ENCODE results near the gene DIP2C.

Gene DIP2C

GRCh38 chr10:510415-510881 lies 179.0 kb downstream of the DIP2C start:
- no peak for DNase-seq

GRCh38 chr10:509361-510102 lies 179.9 kb downstream of the DIP2C start:
- no peak for DNase-seq

DNA sequence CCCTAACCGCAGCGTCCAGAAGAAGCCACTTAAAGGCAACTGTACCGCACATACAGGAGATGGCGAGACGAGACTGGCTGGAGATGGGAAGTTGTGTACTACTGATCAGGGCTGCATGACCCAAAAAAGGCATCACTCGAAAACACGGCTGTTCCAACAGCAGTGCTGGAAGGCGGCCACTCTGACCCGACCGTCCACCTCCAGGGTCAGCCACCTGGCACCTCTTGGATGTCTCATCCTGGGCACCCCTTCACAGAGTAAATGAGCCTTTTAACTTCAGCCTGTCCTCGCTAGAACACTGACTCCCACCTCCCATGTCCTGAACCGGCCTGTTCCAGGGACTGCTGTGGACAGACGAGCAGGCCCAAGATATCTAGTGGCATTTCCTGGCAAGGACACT lies 180.7 kb downstream of the DIP2C start:
- DNase-seq = no peak

DNA sequence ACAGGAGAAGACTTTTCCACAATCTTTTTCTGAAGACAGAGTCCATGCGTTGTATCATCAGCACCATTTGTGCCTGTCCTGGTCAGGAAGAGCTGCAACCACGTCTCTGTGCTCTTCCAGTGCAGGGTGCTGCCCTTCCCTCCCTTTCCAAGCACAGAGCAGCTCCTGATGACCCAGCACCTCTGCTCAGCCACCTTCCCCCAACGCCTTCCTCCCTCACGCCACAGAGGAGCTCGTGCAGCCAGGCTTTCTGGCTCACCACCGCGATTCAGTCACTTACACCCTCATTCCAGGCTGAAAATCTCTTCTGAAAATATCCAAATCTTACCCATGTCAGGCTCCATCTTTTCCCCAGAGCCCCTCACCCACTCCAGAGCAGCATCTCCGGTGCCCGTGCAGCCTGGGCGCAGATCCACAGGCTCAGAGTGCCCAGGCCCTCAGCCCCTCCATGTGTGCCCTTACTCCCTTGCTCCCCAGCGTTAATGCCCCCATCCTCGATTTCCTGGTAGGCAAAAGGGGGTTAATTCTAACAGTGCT lies 181.5 kb downstream of the DIP2C start:
- no peak for DNase-seq

GRCh38 chr10:507355-507699 lies 182.1 kb downstream of the DIP2C start:
- no peak for DNase-seq

DNA sequence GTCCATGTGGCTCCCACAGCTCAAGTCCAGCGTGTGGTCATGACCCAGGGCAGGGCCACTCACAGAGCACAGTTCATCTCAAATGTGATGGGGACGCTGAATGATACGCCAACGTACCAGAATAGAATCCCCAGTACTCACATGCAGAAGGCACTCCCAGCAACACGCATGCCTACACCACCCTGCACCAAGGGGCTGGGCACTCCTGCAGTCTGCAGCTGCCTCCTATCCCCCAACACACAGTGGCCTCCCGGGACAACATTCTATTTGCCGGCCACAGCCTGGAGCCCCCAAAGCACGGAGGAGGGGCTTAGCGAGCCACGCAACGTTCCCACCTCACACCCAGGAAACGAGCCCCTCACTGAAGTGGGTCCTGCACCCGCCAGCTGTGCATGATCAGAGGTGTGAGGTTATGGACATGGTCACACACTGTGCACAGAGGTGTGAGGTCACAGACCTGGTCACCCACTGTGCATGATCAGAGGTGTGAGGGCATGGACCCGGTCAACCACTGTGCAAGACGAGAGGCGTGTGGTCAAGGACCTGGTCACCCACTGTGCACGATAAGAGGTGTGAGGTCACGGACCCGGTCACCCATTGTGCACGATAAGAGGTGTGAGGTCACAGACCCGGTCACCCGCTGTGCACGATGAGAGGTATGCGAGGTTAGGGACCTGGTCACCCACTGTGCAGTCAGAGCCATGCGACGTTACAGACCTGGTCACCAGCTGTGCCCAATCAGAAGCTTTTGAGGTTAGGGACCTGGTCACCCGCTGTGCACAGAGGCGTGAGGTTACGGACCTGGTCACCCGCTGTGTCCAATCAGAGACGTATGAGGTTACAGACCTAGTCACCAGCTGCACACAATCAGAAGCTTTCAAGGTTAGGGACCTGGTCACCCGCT lies 182.8 kb downstream of the DIP2C start:
- DNase-seq = no peak

- DNase-seq = no peak
Measured at GRCh38 chr10:505419-505818, 184.0 kb downstream of the DIP2C start.

- DNase-seq = no peak
Measured at GRCh38 chr10:504806-505205, 184.7 kb downstream of the DIP2C start.

DNA sequence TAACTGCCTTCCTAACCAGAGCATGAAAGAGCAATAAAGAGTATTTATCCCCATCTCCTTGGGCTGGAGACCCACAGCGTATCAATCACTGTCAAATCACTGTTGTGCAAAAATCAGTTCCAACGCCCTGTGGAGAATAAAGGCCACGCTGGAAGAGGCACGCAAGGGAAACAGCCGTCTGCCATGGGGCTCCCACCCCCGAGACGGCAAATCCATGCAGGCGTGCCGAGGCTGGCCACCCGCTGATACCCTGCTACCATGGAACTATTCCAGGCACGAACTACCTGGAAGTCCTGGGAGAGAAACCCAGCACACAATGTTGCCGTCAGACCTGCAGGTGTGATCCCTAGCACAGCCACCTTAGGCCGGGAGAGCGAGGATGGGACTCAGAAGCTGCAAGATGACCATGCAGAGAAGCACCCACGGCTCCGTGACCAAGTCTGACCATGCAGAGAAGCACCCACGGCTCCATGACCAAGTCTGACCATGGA lies 185.3 kb downstream of the DIP2C start:
- DNase-seq = no peak

DNA sequence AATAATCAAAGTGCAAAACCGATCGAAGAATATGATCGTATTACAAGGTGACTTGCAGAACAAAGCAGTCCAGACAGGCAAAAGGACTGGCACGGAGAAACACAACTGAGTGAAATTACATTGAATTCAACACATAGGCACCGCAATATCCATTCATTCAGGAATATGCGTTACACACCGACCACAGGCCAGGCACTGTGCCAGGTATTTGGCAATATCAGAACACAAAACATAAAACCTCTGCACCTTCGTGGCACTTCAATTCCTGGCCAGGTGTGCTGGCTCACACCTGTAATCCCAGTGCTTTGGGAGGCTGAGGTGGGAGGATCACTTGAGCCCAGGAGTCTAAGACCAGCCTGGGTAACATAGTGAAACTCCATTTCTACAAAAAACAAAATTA lies 187.9 kb downstream of the DIP2C start:
- DNase-seq = no peak

GRCh38 chr10:500876-501275 lies 188.6 kb downstream of the DIP2C start:
- no peak for DNase-seq

DNA sequence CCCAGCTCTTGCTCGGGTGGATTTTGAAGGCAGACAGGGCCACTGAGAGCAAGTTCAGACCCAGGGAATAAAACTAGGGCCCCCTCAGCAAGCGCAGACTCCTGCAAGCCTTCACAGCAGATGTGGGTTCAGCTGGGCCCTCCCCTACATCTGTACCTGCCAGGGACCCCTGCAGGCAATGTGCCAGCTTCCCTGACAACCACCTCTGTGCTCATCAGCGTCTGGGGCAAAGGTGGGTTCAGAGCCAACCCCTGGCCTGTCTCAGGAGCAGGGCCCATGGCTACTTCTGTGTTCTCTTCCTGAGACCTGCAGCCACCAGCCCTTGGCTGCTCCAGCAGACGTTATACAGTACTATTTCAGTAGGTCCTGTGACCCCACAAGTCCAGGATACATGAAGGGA lies 189.5 kb downstream of the DIP2C start:
- no peak for DNase-seq

DNA sequence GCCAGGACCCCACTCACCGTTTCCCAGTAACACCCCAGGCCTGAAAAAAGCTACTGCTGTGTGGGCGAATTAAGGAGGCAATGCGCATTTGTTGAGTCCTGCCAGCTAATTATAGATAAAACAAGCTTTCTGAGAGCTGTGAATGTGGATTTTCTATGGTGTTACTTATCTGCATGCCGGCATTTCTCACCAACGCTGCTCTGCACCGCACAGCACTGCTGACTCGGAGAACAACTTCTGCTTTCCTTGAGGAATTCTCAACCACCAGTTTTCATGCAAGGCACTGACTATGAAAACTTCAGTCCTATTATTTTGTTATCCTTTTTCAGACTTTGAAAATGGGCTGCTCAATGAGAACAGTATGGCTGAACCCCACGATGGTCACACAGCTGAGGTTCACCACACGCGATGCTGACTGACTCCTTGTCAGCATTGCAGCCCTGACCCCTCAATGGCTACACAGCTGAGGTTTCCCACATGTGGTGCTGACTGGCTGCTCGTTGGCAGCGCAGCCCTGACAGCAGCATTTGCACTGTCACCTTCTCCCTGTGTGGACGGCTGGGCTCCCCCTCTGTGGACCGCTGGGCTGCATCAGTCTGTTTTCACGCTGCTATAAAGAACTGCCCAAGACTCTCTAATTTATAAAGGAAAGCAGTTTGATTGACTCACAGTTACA lies 190.6 kb downstream of the DIP2C start:
- no peak for DNase-seq

DNA sequence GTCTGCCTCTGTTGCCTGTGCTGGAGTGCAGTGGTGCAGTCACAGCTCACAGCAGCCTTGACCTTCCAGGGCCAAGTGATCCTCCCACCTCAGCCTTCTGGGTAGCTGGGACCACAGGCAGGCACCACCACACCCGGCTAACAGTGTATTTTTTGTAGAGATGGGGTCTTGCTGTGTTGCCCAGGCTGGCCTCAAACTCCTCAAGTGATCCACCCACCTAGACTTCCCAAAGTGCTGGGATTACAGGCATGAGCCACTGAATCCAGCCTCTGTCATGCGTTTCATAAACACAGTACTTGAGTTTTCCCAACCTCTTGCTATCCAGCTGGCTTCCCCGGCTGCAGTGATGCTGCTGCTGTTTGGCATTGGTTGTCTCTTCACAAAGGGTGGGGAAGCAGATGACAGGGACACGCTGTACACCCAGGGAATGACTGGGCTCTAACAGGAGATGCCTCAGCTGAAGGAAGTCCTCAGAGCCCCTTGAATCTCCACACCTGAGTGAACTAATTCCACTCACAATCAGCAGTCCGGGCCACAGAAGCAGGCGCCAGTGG lies 191.5 kb downstream of the DIP2C start:
- no peak for DNase-seq

- DNase-seq = no peak
Measured at GRCh38 chr10:497289-497688, 192.2 kb downstream of the DIP2C start.

DNA sequence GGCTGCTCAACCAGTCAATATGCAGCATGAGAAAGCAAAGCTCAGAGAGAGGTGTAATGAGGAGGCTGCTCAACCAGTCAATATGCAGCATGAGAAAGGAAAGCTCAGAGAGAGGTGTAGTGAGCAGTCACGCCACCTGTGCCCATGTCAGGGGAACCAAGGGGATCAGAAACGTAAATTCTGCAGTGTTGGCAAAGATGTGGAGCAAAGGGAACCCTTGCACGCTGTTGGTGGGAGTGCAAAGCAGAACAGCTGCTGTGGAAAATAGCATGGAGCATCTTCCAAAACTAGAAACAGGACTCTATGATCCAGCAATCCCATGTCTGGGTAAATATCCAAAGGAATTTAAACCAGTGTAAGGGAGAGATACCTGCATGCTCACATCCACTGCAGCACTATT lies 194.9 kb downstream of the DIP2C start:
- no peak for DNase-seq

- no peak for DNase-seq
Measured at GRCh38 chr10:494149-494542, 195.3 kb downstream of the DIP2C start.

DNA sequence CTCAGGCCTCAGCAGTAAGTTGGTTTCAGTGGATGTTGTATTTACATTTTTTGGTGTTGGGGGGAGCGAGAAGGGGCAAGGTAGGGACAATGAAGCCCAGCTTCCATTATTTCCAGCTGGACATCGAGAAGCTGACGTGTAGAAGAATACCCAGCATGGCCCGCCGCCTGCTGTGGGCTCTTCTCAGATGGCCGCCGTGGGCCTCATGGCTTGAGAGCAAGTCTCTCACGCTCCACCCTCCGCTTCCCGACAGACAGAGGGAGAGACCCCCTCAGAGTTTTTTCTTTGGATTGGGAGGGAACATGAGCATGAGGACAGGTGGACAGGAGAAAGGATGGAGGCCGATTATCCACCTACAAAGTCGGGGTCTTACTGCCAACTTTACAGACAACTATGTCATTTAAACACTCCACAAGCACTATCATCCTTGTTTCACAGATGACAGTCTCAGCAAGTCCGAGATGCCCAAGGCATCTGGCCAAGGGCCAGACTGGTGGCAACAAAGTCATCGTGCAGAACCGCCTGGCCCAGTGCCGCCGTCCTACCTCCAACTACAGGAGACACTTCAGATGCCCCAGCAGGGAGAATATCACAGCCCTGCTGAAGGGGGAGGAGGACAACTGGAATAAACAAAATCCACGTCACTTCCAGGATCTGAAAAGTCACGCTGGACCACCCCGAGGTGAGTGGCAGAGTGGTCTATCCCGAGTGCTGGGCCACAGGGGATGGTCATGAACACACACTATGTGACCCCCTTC lies 195.9 kb downstream of the DIP2C start:
- no peak for DNase-seq

DNA sequence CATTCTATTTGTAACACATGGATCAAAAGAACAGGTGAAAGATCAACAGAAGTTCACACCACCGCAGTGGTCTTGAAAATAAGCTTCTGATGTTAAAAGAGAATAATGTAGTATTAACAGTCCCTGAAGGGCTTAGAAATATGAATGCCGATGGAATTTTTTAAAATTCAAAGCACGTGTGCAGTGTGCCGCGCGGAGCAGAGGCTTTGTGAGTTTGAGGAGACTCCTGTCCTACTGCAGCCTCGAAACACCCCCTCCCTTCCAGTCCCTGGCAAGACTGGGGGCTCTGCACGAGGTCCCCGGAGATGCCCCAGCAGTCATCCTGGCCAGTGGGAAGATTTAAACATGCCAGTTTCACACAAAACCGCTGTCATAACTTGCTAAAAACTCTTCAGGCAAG lies 196.6 kb downstream of the DIP2C start:
- DNase-seq = no peak

GRCh38 chr10:491667-492424 lies 197.6 kb downstream of the DIP2C start:
- DNase-seq = no peak

DNA sequence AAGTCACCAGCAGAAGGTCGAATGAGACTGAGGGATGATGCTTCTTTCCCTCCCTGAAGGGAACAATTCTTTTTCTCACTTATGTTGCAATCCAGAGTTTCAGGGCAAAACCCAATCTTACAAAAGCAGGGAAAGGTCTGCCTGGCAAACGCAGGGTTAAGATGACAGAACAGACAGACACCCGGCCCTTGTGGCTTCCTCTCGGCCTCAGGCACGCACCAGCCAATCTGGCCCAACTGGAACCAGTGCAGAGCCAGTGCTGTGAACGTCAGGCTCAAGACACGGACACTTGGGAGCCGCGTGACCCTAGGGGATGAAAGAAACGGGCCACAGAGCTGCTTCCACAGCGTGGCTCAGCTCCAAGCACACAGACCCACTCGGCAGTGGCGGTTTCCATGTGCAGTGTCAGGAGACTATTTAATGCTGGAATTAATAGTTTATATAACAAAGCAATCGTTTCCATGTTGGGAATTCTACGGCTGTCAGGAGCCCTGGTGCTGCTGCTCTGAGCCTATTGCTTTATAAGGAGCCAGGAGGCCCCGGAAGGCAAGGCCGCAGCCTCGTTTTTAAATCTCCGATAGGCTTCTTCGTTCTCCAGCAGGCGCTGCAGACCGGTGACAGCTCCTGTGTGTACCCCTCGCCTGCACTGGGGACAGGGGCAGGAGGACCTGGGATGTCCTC lies 198.4 kb downstream of the DIP2C start:
- no peak for DNase-seq

Measured in activated CD8-positive, alpha-beta memory T cell treated with anti-CD3 and anti-CD28 coated beads for 24 hours (primary cell).